HG03521 (cell line): ENCODE results near the gene ABCA4.

Experiments used
- ATAC-seq: cut with Tn5 transposase; IDR thresholded peaks from one replicate; pipeline ENCODE4 v1.9.1; 2021; ENCODE audit warnings: mild to moderate bottlenecking, moderate library complexity; ENCODE audit not compliant: unreplicated experiment

The ABCA4 gene

GRCh38 chr1:94124538-94124937, 3.6 kb upstream of the ABCA4 start:
- no peak for ATAC-seq

GRCh38 chr1:94122201-94122970, 1.4 kb upstream of the ABCA4 start:
- ATAC-seq, result no peak

GRCh38 chr1:94121411-94121821, 468 bp upstream of the ABCA4 start:
- ATAC-seq, result no peak

GRCh38 chr1:94120570-94120901, 412 bp downstream of the ABCA4 start:
- no peak for ATAC-seq

GRCh38 chr1:94119796-94120569, 965 bp downstream of the ABCA4 start:
- ATAC-seq, result no peak

- no peak for ATAC-seq
These were observed 1.6 kb downstream of the ABCA4 start for GRCh38 chr1:94119306-94119705.

- no peak for ATAC-seq
These were observed 2.5 kb downstream of the ABCA4 start for GRCh38 chr1:94118471-94118870.

- ATAC-seq, result no peak
These were observed 2.9 kb downstream of the ABCA4 start for GRCh38 chr1:94118013-94118412.

GRCh38 chr1:94117259-94117851, 3.6 kb downstream of the ABCA4 start:
- ATAC-seq, result no peak

GRCh38 chr1:94115900-94116436, 5.0 kb downstream of the ABCA4 start:
- no peak for ATAC-seq

GRCh38 chr1:94115254-94115899, 5.6 kb downstream of the ABCA4 start:
- ATAC-seq, result no peak

- ATAC-seq, result no peak
These were observed 7.2 kb downstream of the ABCA4 start for GRCh38 chr1:94113589-94114226.

GRCh38 chr1:94111879-94112278, 9.1 kb downstream of the ABCA4 start:
- ATAC-seq, result peak; percentile 68

- ATAC-seq, result no peak
These were observed 9.8 kb downstream of the ABCA4 start for GRCh38 chr1:94110946-94111740.

GRCh38 chr1:94110021-94110761, 10.8 kb downstream of the ABCA4 start:
- no peak for ATAC-seq

GRCh38 chr1:94109478-94109877, 11.5 kb downstream of the ABCA4 start:
- ATAC-seq, result no peak

GRCh38 chr1:94107141-94107540, 13.8 kb downstream of the ABCA4 start:
- ATAC-seq, result no peak

GRCh38 chr1:94106716-94107115, 14.2 kb downstream of the ABCA4 start:
- ATAC-seq, result no peak

- peak; percentile 55 for ATAC-seq
These were observed 14.9 kb downstream of the ABCA4 start for GRCh38 chr1:94105957-94106529.
